ENCODE results near the gene CEACAM20.
"Not testable (repeated sequence)": the region's sequence is repeated elsewhere in the genome, so short reads cannot be mapped to it uniquely, and the experiment has no call there.

- TF ChIP-seq BCL3 (CRISPR knock-in tag; IDR thresholded peaks at IDR 0.05); ZNF414 (CRISPR knock-in tag; IDR thresholded peaks at IDR 0.05); MXD3 (CRISPR knock-in tag; IDR thresholded peaks at IDR 0.05); SIN3B (IDR thresholded peaks at IDR 0.05; ENCODE audit: low read length); BRCA1 (CRISPR knock-in tag; IDR thresholded peaks at IDR 0.05); ZNF232 (CRISPR knock-in tag; IDR thresholded peaks at IDR 0.05; ENCODE audit: borderline replicate concordance); ZNF264 (CRISPR knock-in tag; IDR thresholded peaks at IDR 0.05): not testable (repeated sequence)
These were observed 60.7 kb downstream of the CEACAM20 start for GRCh38 chr19:44468730-44469129.

All from HepG2 (cell line).